Fibroblast of pulmonary artery (primary cell): Measurements from ENCODE around the gene ZNF423.

Experiments used
- DNase-seq: peaks from one replicate; pipeline ENCODE4 v3.0.0-alpha.2; 2010; ENCODE audit warnings: low read depth
- H3K4me3 ChIP-seq: replicated peaks from 2 replicates; pipeline ENCODE4 v1.5.1; 2011; ENCODE audit warnings: low read depth, mild to moderate bottlenecking, control low read depth, low read length, moderate library complexity
- CTCF ChIP-seq: IDR thresholded peaks from 2 replicates; pipeline ENCODE4 v1.5.1; 2011; ENCODE audit warnings: mild to moderate bottlenecking, control low read depth, low read length, inconsistent platforms; ENCODE audit errors: missing control alignments

ZNF423 gene

GRCh38 chr16:49520492-49521038, 335.3 kb downstream of the ZNF423 start:
- H3K4me3 ChIP-seq: no peak overlapping the region
- TF ChIP-seq CTCF: no peak
- DNase-seq: no peak

- no peak for DNase-seq
- no peak for TF ChIP-seq CTCF
- no peak overlapping the region for H3K4me3 ChIP-seq
Measured at GRCh38 chr16:49519741-49520140, 336.2 kb downstream of the ZNF423 start.

GRCh38 chr16:49519008-49519656, 336.8 kb downstream of the ZNF423 start:
- TF ChIP-seq CTCF: no peak
- H3K4me3 ChIP-seq: no peak overlapping the region
- DNase-seq: no peak

- TF ChIP-seq CTCF: no peak
- no peak overlapping the region for H3K4me3 ChIP-seq
- DNase-seq: no peak
Measured at GRCh38 chr16:49516382-49517036, 339.4 kb downstream of the ZNF423 start.

GRCh38 chr16:49515861-49516260, 340.1 kb downstream of the ZNF423 start:
- no peak for DNase-seq
- no peak for TF ChIP-seq CTCF
- no peak overlapping the region for H3K4me3 ChIP-seq

GRCh38 chr16:49515016-49515565, 340.8 kb downstream of the ZNF423 start:
- TF ChIP-seq CTCF: no peak
- no peak overlapping the region for H3K4me3 ChIP-seq
- DNase-seq: no peak
